SK-N-SH (cell line): ENCODE measurements around the gene TRIOBP. TPM values are rescaled to one million over a fixed set of nuclear protein-coding genes. Genes with fewer than 3 reads are reported as not detected.

Experiments used
- CTCF ChIA-PET: fragments of 300-600, 350-600 bp; formaldehyde crosslinking; extraction: SDS; loops from one replicate; lab custom pipeline; 2021; lab: Yijun Ruan, JAX
- POLR2A ChIA-PET: fragments of 350-600 bp; sonication (Branson Sonifier 250); formaldehyde crosslinking; extraction: SDS; loops from one replicate; lab custom pipeline; 2020; ENCODE audit warnings: antibody characterized with exemption, inconsistent platforms; lab: Yijun Ruan, JAX
- DNase-seq: peaks from one replicate; pipeline ENCODE4 v3.0.0; 2012
- H2AFZ ChIP-seq: fragments of 200-600 bp; sonication (generic); 2 replicates; pipeline ENCODE4 v1.8.1; 2016; ENCODE audit warnings: antibody characterized with exemption, mild to moderate bottlenecking, low read depth
- H3F3A ChIP-seq: fragments of 200-600 bp; sonication (generic); replicated peaks from 2 replicates; pipeline ENCODE3; 2016; ENCODE audit warnings: antibody characterized with exemption, mild to moderate bottlenecking; ENCODE audit not compliant: insufficient read depth
- H3K27ac ChIP-seq, 2 experiments: fragments of 200-500 bp in 1 of 2; fragments of 200-600 bp in 1 of 2; sonication (Bioruptor generic) in 1 of 2; sonication (generic), shearing (Covaris generic) in 1 of 2; 2 replicates each; pipeline versions ENCODE4 v1.5.1 to v1.6.1; 2014 to 2016; ENCODE audit warnings: low read depth in 2 of 2, inconsistent platforms in 1 of 2, low read length in 1 of 2, mild to moderate bottlenecking in 1 of 2, mixed read lengths in 1 of 2
- H3K27me3 ChIP-seq: fragments of 200-600 bp; sonication (generic), shearing (Covaris generic); 2 replicates; pipeline ENCODE4 v1.6.1; 2016; ENCODE audit warnings: mixed run types; ENCODE audit not compliant: insufficient read depth
- H3K36me3 ChIP-seq, 2 experiments: fragments of 200-500 bp in 1 of 2; fragments of 200-600 bp in 1 of 2; sonication (Bioruptor generic) in 1 of 2; sonication (generic) in 1 of 2; replicated peaks in 1 of 2; 2 replicates each; pipeline versions ENCODE3 to v1.5.1; 2014 to 2016; ENCODE audit warnings: low read length in 1 of 2, mild to moderate bottlenecking in 1 of 2; ENCODE audit not compliant: insufficient read depth in 2 of 2, control insufficient read depth in 1 of 2
- H3K4me1 ChIP-seq, 2 experiments: fragments of 200-500 bp in 1 of 2; fragments of 200-600 bp in 1 of 2; sonication (Bioruptor generic) in 1 of 2; sonication (generic), shearing (Covaris generic) in 1 of 2; 2 replicates each; pipeline versions ENCODE4 v1.5.1 to v1.6.1; 2014 to 2016; ENCODE audit warnings: low read depth in 1 of 2, low read length in 1 of 2, mixed run types in 1 of 2; ENCODE audit not compliant: insufficient read depth in 2 of 2, control insufficient read depth in 1 of 2
- H3K4me2 ChIP-seq: fragments of 200-600 bp; sonication (generic), shearing (Covaris generic); 2 replicates; pipeline ENCODE4 v1.6.1; 2017; ENCODE audit warnings: mixed run types
- H3K4me3 ChIP-seq, 2 experiments: fragments of 200-500 bp in 1 of 2; fragments of 200-600 bp in 1 of 2; sonication (Bioruptor generic) in 1 of 2; sonication (generic), shearing (Covaris generic) in 1 of 2; 2 replicates each; pipeline versions ENCODE4 v1.5.1 to v1.8.1; 2014 to 2016; ENCODE audit warnings: low read depth in 2 of 2, inconsistent platforms in 1 of 2, low read length in 1 of 2, mild to moderate bottlenecking in 1 of 2, mixed read lengths in 1 of 2, moderate library complexity in 1 of 2
- H3K79me2 ChIP-seq: fragments of 200-600 bp; sonication (generic); 2 replicates; pipeline ENCODE4 v1.8.1; 2017; ENCODE audit warnings: mild to moderate bottlenecking; ENCODE audit not compliant: insufficient read depth
- H3K9ac ChIP-seq: fragments of 200-600 bp; sonication (generic); 2 replicates; pipeline ENCODE4 v1.6.1; 2017; ENCODE audit warnings: mixed run types
- H3K9me2 ChIP-seq: fragments of 200-600 bp; sonication (generic); 2 replicates; pipeline ENCODE4 v1.6.1; 2017; ENCODE audit warnings: mixed run types
- H3K9me3 ChIP-seq: fragments of 200-600 bp; sonication (generic); 2 replicates; pipeline ENCODE4 v1.6.1; 2017; ENCODE audit warnings: mixed run types, mild to moderate bottlenecking, moderate library complexity
- H4K20me1 ChIP-seq: fragments of 200-600 bp; sonication (generic); 2 replicates; pipeline ENCODE4 v1.6.1; 2017; ENCODE audit warnings: mild to moderate bottlenecking, mixed run types; ENCODE audit not compliant: insufficient read depth
- EP300 ChIP-seq, 2 experiments: IDR thresholded peaks; 2 replicates each; pipeline versions ENCODE4 v1.4.0 to v1.6.1; 2012; ENCODE audit warnings: borderline replicate concordance in 1 of 2, low read depth in 1 of 2, low read length in 1 of 2
- JUND ChIP-seq: IDR thresholded peaks from 2 replicates; pipeline ENCODE4 v1.4.0; 2012
- NFIC ChIP-seq: IDR thresholded peaks from 2 replicates; pipeline ENCODE4 v1.4.0; 2012; ENCODE audit warnings: borderline replicate concordance
- RAD21 ChIP-seq: IDR thresholded peaks from 2 replicates; pipeline ENCODE4 v1.6.1; 2012; ENCODE audit warnings: mild to moderate bottlenecking, low read length
- REST ChIP-seq: IDR thresholded peaks from 2 replicates; pipeline ENCODE4 v1.6.1; 2012; ENCODE audit warnings: mild to moderate bottlenecking, low read depth, low read length, moderate library complexity
- RFX5 ChIP-seq: IDR thresholded peaks from 2 replicates; pipeline ENCODE4 v1.6.1; 2012; ENCODE audit warnings: mild to moderate bottlenecking, improper control_type of control experiment, low read length
- TEAD4 ChIP-seq: IDR thresholded peaks from 2 replicates; pipeline ENCODE4 v1.4.0; 2012; ENCODE audit warnings: mild to moderate bottlenecking, borderline replicate concordance; ENCODE audit not compliant: insufficient read depth
- YY1 ChIP-seq: IDR thresholded peaks from 2 replicates; pipeline ENCODE4 v1.4.0; 2012; ENCODE audit warnings: low read depth, mild to moderate bottlenecking
- WGBS: methylation state at CpG from one replicate; pipeline ENCODE4 v1.1.6; 2017; ENCODE audit warnings: low lambda C conversion rate; 5-methylcytosine and 5-hydroxymethylcytosine counted together
- polyA plus RNA-seq, 3 experiments: library from polyadenylated mRNA; depleted of rRNA; stranded (reverse); fragments of >200 nt; gene quantifications; 2 replicates each; pipeline ENCODE4 v1.2.3, GENCODE V29; 2012

Gene TRIOBP
- polyA plus RNA-seq, 1 of the 3 experiments (the other 2 are of a cell fraction), result 43.6 TPM

- no peaks in the 10 kb centered on the region for H3K27me3 ChIP-seq
- POLR2A ChIA-PET, result interaction anchor here (4.5 kb wide), 1 partner anchor 19 kb away, joined by 28 read pairs; the partner anchor contains the start of gene PDXP
- H3K4me2 ChIP-seq, result peak overlapping the region; percentile 98
- peak overlapping the region; percentile 65; the same call in 1 of the 2 replicates for H3K9ac ChIP-seq
- peaks cover 16 to 22% of the 10 kb centered on the region in 2 experiments; a peak in 2 of 4 replicates for H3K4me1 ChIP-seq
- H3K36me3 ChIP-seq, result peaks cover 17 to 29% of the 10 kb centered on the region in 2 experiments
- TF ChIP-seq NFIC, result no peak
- no peak for TF ChIP-seq YY1
- no peak for TF ChIP-seq RFX5
- TF ChIP-seq, all 33 proteins: peak for 0
- H2AFZ ChIP-seq, result no peak overlapping the region
- peaks cover 45% of the 10 kb centered on the region for H4K20me1 ChIP-seq
- no peaks in the 10 kb centered on the region for H3K9me2 ChIP-seq
- peaks cover 70% of the 10 kb centered on the region for H3F3A ChIP-seq
- peak overlapping the region; percentile 94 for H3K27ac ChIP-seq
- H3K79me2 ChIP-seq, result peaks cover 37% of the 10 kb centered on the region
- WGBS, result 59% methylated on average over 15 of the region's 15 CpGs
- H3K9me3 ChIP-seq, result no peaks in the 10 kb centered on the region
- CTCF ChIA-PET, result interaction anchor here (0.9 to 44.3 kb wide), 3 partner anchors 9 to 44 kb away, joined by 3 to 898 read pairs (median 6); partner anchors contain the start of genes NOL12 and SH3BP1
- DNase-seq, result no peak
- H3K4me3 ChIP-seq, result peak overlapping the region; percentile 64 to 92
Observed at GRCh38 chr22:37677493-37677974, 19.3 kb upstream of the TRIOBP start.

- TF ChIP-seq REST (no peak), EP300 (IDR thresholded peaks at IDR 0.05; ENCODE audit: borderline replicate concordance in 1 of 2, low read depth in 1 of 2, low read length in 1 of 2) (no peak), TEAD4 (no peak), RAD21 (no peak), JUND (no peak)
- TF ChIP-seq, all 33 proteins: peak for 0
- no peaks in the 10 kb centered on the region for H3K9me3 ChIP-seq
- no peaks in the 10 kb centered on the region for H3K27me3 ChIP-seq
- peak overlapping the region in 1 of 2 experiments; percentile 92; a peak in 3 of 4 replicates for H3K4me3 ChIP-seq
- H3K36me3 ChIP-seq, result peaks cover 17 to 29% of the 10 kb centered on the region in 2 experiments
- peaks cover 16 to 22% of the 10 kb centered on the region in 2 experiments; a peak in 2 of 4 replicates for H3K4me1 ChIP-seq
- ChIA-PET CTCF (interaction anchor here (1.8 to 44.3 kb wide), 2 partner anchors 17 to 45 kb away, joined by 6 to 898 read pairs; partner anchors contain the start of gene SH3BP1), POLR2A (no interaction called here)
- no peaks in the 10 kb centered on the region for H3K9me2 ChIP-seq
- no peak for DNase-seq
- no peak overlapping the region for H2AFZ ChIP-seq
- H3K79me2 ChIP-seq, result peaks cover 37% of the 10 kb centered on the region
- H3K27ac ChIP-seq, result peak overlapping the region in 1 of 2 experiments; percentile 94; a peak in 2 of 4 replicates
- peak overlapping the region; percentile 65; the same call in 1 of the 2 replicates for H3K9ac ChIP-seq
- peaks cover 45% of the 10 kb centered on the region for H4K20me1 ChIP-seq
- peak overlapping the region; percentile 98 for H3K4me2 ChIP-seq
- 98% methylated on average over 6 of the region's 18 CpGs for WGBS
- peaks cover 70% of the 10 kb centered on the region for H3F3A ChIP-seq
Observed at GRCh38 chr22:37678372-37678771, 18.5 kb upstream of the TRIOBP start.
